ENCODE measurements around the gene TNIK. TPM values are rescaled to one million over a fixed set of nuclear protein-coding genes. Genes with fewer than 3 reads are reported as not detected.

Gene TNIK
- total RNA-seq, 1 experiment from 2014 or later: 7.0 TPM

- no peak for TF ChIP-seq EZH2phosphoT487 (IDR thresholded peaks at IDR 0.05; ENCODE audit: borderline replicate concordance, low read length)
- TF ChIP-seq CTCF (conservative IDR thresholded peaks at IDR 0.05; ENCODE audit: low read depth, low read length): no peak
- TF ChIP-seq EZH2 (IDR thresholded peaks at IDR 0.05; ENCODE audit: low read length, unreplicated experiment): no peak
- Histone ChIP-seq H3K9ac (ENCODE audit: low read length) (no peak overlapping the region), H3K27me3 (ENCODE audit: low read length) (no peaks in the 10 kb centered on the region), H3K4me3 (ENCODE audit: low read length) (no peak overlapping the region), H3K4me1 (ENCODE audit: insufficient read depth, low read length) (peaks cover 21% of the 10 kb centered on the region), H4K20me1 (ENCODE audit: low read length) (no peaks in the 10 kb centered on the region), H3K4me2 (ENCODE audit: low read length) (no peak overlapping the region), H3K9me3 (ENCODE audit: low read length) (no peaks in the 10 kb centered on the region), H2AFZ (ENCODE audit: low read length) (no peak overlapping the region), H3K36me3 (ENCODE audit: low read depth, low read length) (no peaks in the 10 kb centered on the region), H3K9me2 (replicated peaks; ENCODE audit: low read length) (no peaks in the 10 kb centered on the region), H3F3A (ENCODE audit: low read length, unreplicated experiment) (no peaks in the 10 kb centered on the region), H3K79me2 (ENCODE audit: low read length) (no peaks in the 10 kb centered on the region), H3K27ac (ENCODE audit: low read length) (no peak overlapping the region)
- BruUV-seq (replicated peaks): no TSS peak
- DNase-seq: no peak
- ChIA-PET CTCF (no interaction called here), POLR2A (ENCODE audit: unreplicated experiment) (no interaction called here)
- intact Hi-C loops (cut with micrococcal nuclease): no loop called here
- ATAC-seq: no peak
These were observed 16.1 kb downstream of the TNIK start for GRCh38 chr3:171444001-171444690.

GRCh38 chr3:171443211-171443957, 16.8 kb downstream of the TNIK start:
- no peak for ATAC-seq
- CTCF ChIA-PET: no interaction called here

More at GRCh38 chr3:171443211-171443957, 16.8 kb downstream of the TNIK start:
- H3K9me2 ChIP-seq (replicated peaks; ENCODE audit: low read length): no peaks in the 10 kb centered on the region
- H4K20me1 ChIP-seq (ENCODE audit: low read length): no peaks in the 10 kb centered on the region
- H3K79me2 ChIP-seq (ENCODE audit: low read length): no peaks in the 10 kb centered on the region
- BruUV-seq (replicated peaks): no TSS peak
- H3K4me1 ChIP-seq (ENCODE audit: insufficient read depth, low read length): peaks cover 17% of the 10 kb centered on the region
- H3K27ac ChIP-seq (ENCODE audit: low read length): no peak overlapping the region
- H3K4me3 ChIP-seq (ENCODE audit: low read length): no peak overlapping the region
- H3K9me3 ChIP-seq (ENCODE audit: low read length): no peaks in the 10 kb centered on the region
- intact Hi-C loops (cut with micrococcal nuclease): no loop called here
- no peak for DNase-seq
- H3K27me3 ChIP-seq (ENCODE audit: low read length): no peaks in the 10 kb centered on the region
- no peaks in the 10 kb centered on the region for H3K36me3 ChIP-seq (ENCODE audit: low read depth, low read length)
- no peaks in the 10 kb centered on the region for H3F3A ChIP-seq (ENCODE audit: low read length, unreplicated experiment)
- POLR2A ChIA-PET (ENCODE audit: unreplicated experiment): no interaction called here
- H3K9ac ChIP-seq (ENCODE audit: low read length): no peak overlapping the region
- no peak overlapping the region for H3K4me2 ChIP-seq (ENCODE audit: low read length)
- H2AFZ ChIP-seq (ENCODE audit: low read length): no peak overlapping the region
- TF ChIP-seq EZH2phosphoT487 (IDR thresholded peaks at IDR 0.05; ENCODE audit: borderline replicate concordance, low read length): no peak
- no peak for TF ChIP-seq CTCF (conservative IDR thresholded peaks at IDR 0.05; ENCODE audit: low read depth, low read length)
- no peak for TF ChIP-seq EZH2 (IDR thresholded peaks at IDR 0.05; ENCODE audit: low read length, unreplicated experiment)
